ENCODE measurements around the gene MX1. TPM values are rescaled to one million over a fixed set of nuclear protein-coding genes. Genes with fewer than 3 reads are reported as not detected.
A peak's percentile ranks its signal among the peaks of the same experiment; 100 is the strongest.
"Not testable (repeated sequence)": the region's sequence is repeated elsewhere in the genome, so short reads cannot be mapped to it uniquely, and the experiment has no call there.

The MX1 gene
- total RNA-seq, 1 donor from 2014 or later, result 16.7 TPM

GRCh38 chr21:41419921-41420862 lies 5.8 kb upstream of the MX1 start:
- H3K4me1 ChIP-seq, result peaks cover 23% of the 10 kb centered on the region

GRCh38 chr21:41420998-41421397 lies 5.0 kb upstream of the MX1 start:
- Histone ChIP-seq H3K27ac (peak overlapping the region; percentile 93), H3K4me3 (peak overlapping the region; percentile 62 to 89), H3K4me1 (peaks cover 23% of the 10 kb centered on the region)
- DNase-seq (ENCODE audit: extremely low spot score in 2 of 2); intact Hi-C loops (cut with DNase I); H3K9me3 ChIP-seq; H3K36me3 ChIP-seq; H3K27me3 ChIP-seq: not testable (repeated sequence)

More at GRCh38 chr21:41419921-41420862, 5.8 kb upstream of the MX1 start:
- Histone ChIP-seq H3K36me3 (no peaks in the 10 kb centered on the region), H3K27me3 (no peaks in the 10 kb centered on the region), H3K27ac (peak overlapping the region; percentile 93), H3K4me3 (peak overlapping the region; percentile 62 to 89), H3K9me3 (no peaks in the 10 kb centered on the region)
- DNase-seq (ENCODE audit: extremely low spot score in 2 of 2), result peak in 1 of 2 donors; percentile 93
- no peak for TF ChIP-seq CTCF (IDR thresholded peaks at IDR 0.05)
- TF ChIP-seq POLR2AphosphoS5 (IDR thresholded peaks at IDR 0.05; ENCODE audit: insufficient read depth in 1 of 2, low read depth in 1 of 2), result peak; percentile 74 to 76
- TF ChIP-seq POLR2A (IDR thresholded peaks at IDR 0.05), result no peak
- intact Hi-C loops (cut with DNase I), result no loop called here

- peaks cover 30% of the 10 kb centered on the region for H3K4me1 ChIP-seq
Observed at GRCh38 chr21:41422546-41423304, 3.3 kb upstream of the MX1 start.

GRCh38 chr21:41423305-41423636 lies 2.8 kb upstream of the MX1 start:
- H3K9me3 ChIP-seq; H3K27me3 ChIP-seq; H3K27ac ChIP-seq; H3K36me3 ChIP-seq; intact Hi-C loops (cut with DNase I); H3K4me3 ChIP-seq; DNase-seq (ENCODE audit: extremely low spot score in 2 of 2): not testable (repeated sequence)
- peaks cover 30% of the 10 kb centered on the region for H3K4me1 ChIP-seq

More at GRCh38 chr21:41422546-41423304, 3.3 kb upstream of the MX1 start:
- Histone ChIP-seq H3K27ac (no peak overlapping the region), H3K36me3 (no peaks in the 10 kb centered on the region), H3K4me3 (no peak overlapping the region), H3K9me3 (no peaks in the 10 kb centered on the region), H3K27me3 (no peaks in the 10 kb centered on the region)
- intact Hi-C loops (cut with DNase I), result no loop called here
- TF ChIP-seq POLR2AphosphoS5 (IDR thresholded peaks at IDR 0.05; ENCODE audit: insufficient read depth in 1 of 2, low read depth in 1 of 2) (no peak), CTCF (IDR thresholded peaks at IDR 0.05) (no peak), POLR2A (IDR thresholded peaks at IDR 0.05) (no peak)
- DNase-seq (ENCODE audit: extremely low spot score in 2 of 2), result peak in 1 of 2 donors; percentile 69

GRCh38 chr21:41425588-41425953 lies 468 bp upstream of the MX1 start:
- TF ChIP-seq CTCF (IDR thresholded peaks at IDR 0.05), result no peak
- no peak for TF ChIP-seq POLR2AphosphoS5 (IDR thresholded peaks at IDR 0.05; ENCODE audit: insufficient read depth in 1 of 2, low read depth in 1 of 2)
- no peak for TF ChIP-seq POLR2A (IDR thresholded peaks at IDR 0.05)
- Histone ChIP-seq H3K4me3 (peak overlapping the region; percentile 52 to 67), H3K4me1 (peaks cover 23% of the 10 kb centered on the region), H3K9me3 (no peaks in the 10 kb centered on the region), H3K36me3 (no peaks in the 10 kb centered on the region), H3K27me3 (no peaks in the 10 kb centered on the region), H3K27ac (peak overlapping the region; percentile 56)
- DNase-seq (ENCODE audit: extremely low spot score in 2 of 2), result peak in 1 of 2 donors; percentile 84
- intact Hi-C loops (cut with DNase I), result no loop called here
